ENCODE results near the gene MRAS. TPM values are rescaled to one million over a fixed set of nuclear protein-coding genes. Genes with fewer than 3 reads are reported as not detected.
"Not testable (repeated sequence)": the region's sequence is repeated elsewhere in the genome, so short reads cannot be mapped to it uniquely, and the experiment has no call there.

The MRAS gene
- total RNA-seq, 2 experiments from 2014 or later, result 0.10 to 0.19 TPM

- intact Hi-C loops (cut with micrococcal nuclease), result no loop called here
- no peaks in the 10 kb centered on the region for H3K9me3 Mint-ChIP-seq
- POLR2A ChIA-PET, result no interaction called here
- H3K27ac Mint-ChIP-seq, result no peak overlapping the region
- no peak overlapping the region for H3K4me3 Mint-ChIP-seq
- CTCF ChIA-PET, result no interaction called here
- H3K27me3 Mint-ChIP-seq, result peaks cover 1% of the 10 kb centered on the region
- DNase-seq, result no peak
- H3K36me3 Mint-ChIP-seq, result no peaks in the 10 kb centered on the region
- no peaks in the 10 kb centered on the region for H3K4me1 Mint-ChIP-seq (ENCODE audit: low read depth)
Measured at GRCh38 chr3:138448631-138449030, 100.3 kb downstream of the MRAS start.

DNA sequence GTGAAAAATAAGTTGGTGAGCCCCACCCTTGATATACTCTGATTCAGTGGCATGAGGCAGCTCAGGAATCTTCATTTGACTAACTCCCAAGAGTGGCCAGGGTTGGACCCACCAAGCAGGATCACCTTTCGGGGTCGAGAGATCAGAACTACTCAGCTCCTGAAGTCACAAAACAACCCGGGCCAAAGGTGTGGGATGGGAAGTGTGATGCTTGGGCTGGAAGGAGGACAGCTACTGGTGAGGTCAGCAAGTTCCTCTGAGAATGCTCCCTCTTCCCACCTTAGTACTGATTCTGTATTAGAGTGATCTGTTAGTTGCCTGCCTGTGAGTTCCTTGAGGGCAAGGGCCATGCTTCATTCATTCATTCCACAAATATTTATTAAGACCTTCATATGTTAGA lies 101.1 kb downstream of the MRAS start:
- H3K27ac Mint-ChIP-seq, result no peak overlapping the region
- ChIA-PET POLR2A (no interaction called here), CTCF (interaction anchor here (2.2 kb wide), 1 partner anchor 31 kb away, joined by 9 read pairs; no protein-coding TSS in a partner anchor)
- H3K4me1 Mint-ChIP-seq (ENCODE audit: low read depth), result no peaks in the 10 kb centered on the region
- no peak overlapping the region for H3K4me3 Mint-ChIP-seq
- no peaks in the 10 kb centered on the region for H3K9me3 Mint-ChIP-seq
- H3K36me3 Mint-ChIP-seq, result no peaks in the 10 kb centered on the region
- intact Hi-C loops (cut with micrococcal nuclease), result no loop called here
- peaks cover 1% of the 10 kb centered on the region for H3K27me3 Mint-ChIP-seq
- no peak for DNase-seq

DNA sequence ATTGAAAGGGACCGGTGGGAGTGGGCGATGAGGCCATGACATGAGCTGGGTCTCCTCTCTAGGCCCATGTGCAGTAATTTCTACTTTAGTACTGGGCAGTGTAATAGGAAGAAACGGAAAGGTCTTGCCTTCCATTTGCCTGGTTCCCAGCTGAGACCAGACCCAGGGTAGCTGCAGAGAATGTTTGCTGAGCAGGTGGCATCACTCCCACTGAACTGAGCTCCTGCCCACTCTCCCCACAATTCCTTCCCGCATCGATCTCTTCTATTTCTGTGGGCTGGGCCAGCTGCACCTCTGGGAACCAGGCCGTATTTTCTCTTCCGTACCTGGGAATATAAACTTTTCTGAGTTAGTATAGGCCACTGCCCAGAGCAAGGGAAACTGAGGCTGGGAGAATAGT lies 101.8 kb downstream of the MRAS start:
- ChIA-PET CTCF (interaction anchor here (2.2 kb wide), 1 partner anchor 32 kb away, joined by 9 read pairs; no protein-coding TSS in a partner anchor), POLR2A (no interaction called here)
- Mint-ChIP-seq H3K36me3 (no peaks in the 10 kb centered on the region), H3K9me3 (no peaks in the 10 kb centered on the region), H3K4me1 (ENCODE audit: low read depth) (no peaks in the 10 kb centered on the region), H3K4me3 (no peak overlapping the region), H3K27ac (no peak overlapping the region), H3K27me3 (peaks cover 1% of the 10 kb centered on the region)
- DNase-seq, result no peak
- intact Hi-C loops (cut with micrococcal nuclease), result no loop called here

- H3K27ac Mint-ChIP-seq, result no peak overlapping the region
- no peak for DNase-seq
- peaks cover 1% of the 10 kb centered on the region for H3K27me3 Mint-ChIP-seq
- CTCF ChIA-PET, result interaction anchor here (2.2 kb wide), 1 partner anchor 33 kb away, joined by 9 read pairs; no protein-coding TSS in a partner anchor
- H3K4me3 Mint-ChIP-seq, result no peak overlapping the region
- intact Hi-C loops (cut with micrococcal nuclease), result no loop called here
- H3K9me3 Mint-ChIP-seq, result no peaks in the 10 kb centered on the region
- no peaks in the 10 kb centered on the region for H3K36me3 Mint-ChIP-seq
- POLR2A ChIA-PET, result no interaction called here
- peaks cover 2% of the 10 kb centered on the region for H3K4me1 Mint-ChIP-seq (ENCODE audit: low read depth)
Measured at GRCh38 chr3:138450704-138451424, 102.5 kb downstream of the MRAS start.

GRCh38 chr3:138451595-138452162 lies 103.3 kb downstream of the MRAS start:
- intact Hi-C loops (cut with micrococcal nuclease), result no loop called here
- no peak for DNase-seq
- Mint-ChIP-seq H3K27me3 (peaks cover 1% of the 10 kb centered on the region), H3K36me3 (no peaks in the 10 kb centered on the region), H3K4me1 (ENCODE audit: low read depth) (peaks cover 9% of the 10 kb centered on the region), H3K27ac (no peak overlapping the region), H3K4me3 (no peak overlapping the region), H3K9me3 (no peaks in the 10 kb centered on the region)
- ChIA-PET POLR2A (no interaction called here), CTCF (no interaction called here)

- Mint-ChIP-seq H3K36me3 (no peaks in the 10 kb centered on the region), H3K4me3 (no peak overlapping the region), H3K27ac (no peak overlapping the region), H3K27me3 (peaks cover 1% of the 10 kb centered on the region), H3K4me1 (ENCODE audit: low read depth) (peaks cover 9% of the 10 kb centered on the region), H3K9me3 (no peaks in the 10 kb centered on the region)
- DNase-seq, result no peak
- intact Hi-C loops (cut with micrococcal nuclease), result no loop called here
- POLR2A ChIA-PET, result no interaction called here
- CTCF ChIA-PET, result no interaction called here
Measured at GRCh38 chr3:138452436-138452835, 104.1 kb downstream of the MRAS start.

DNA sequence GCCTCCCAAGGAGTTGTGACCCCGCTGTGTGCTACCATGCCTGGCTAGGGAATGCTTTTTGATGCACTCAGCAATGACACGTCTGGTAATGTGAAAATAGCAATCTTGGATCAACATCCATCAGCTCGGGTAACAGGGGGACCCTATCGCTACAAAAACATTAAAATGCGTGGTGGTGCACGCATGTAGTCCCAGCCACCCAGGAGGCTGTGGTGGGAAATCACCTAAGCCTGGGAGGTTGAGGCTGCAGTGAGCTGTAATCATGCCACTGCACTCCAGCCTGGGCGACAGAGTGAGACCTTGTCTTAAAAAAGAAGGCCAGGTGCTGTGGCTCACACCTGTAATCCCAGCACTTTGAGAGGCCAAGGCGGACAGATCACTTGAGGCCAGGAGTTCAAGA lies 105.6 kb downstream of the MRAS start:
- DNase-seq; H3K4me3 Mint-ChIP-seq; H3K27me3 Mint-ChIP-seq; H3K36me3 Mint-ChIP-seq; POLR2A ChIA-PET; CTCF ChIA-PET; H3K9me3 Mint-ChIP-seq; H3K27ac Mint-ChIP-seq; H3K4me1 Mint-ChIP-seq (ENCODE audit: low read depth); intact Hi-C loops (cut with micrococcal nuclease): not testable (repeated sequence)

Other genes starting within 250 kb of the MRAS start
- gene DZIP1L, start 233.0 kb upstream of the MRAS start, total RNA-seq, result not detected
- gene A4GNT, start 216.2 kb upstream of the MRAS start, total RNA-seq, result not detected
- 10 to 100 TPM; 21.7 to 22.6 TPM for gene DBR1, start 173.7 kb upstream of the MRAS start, total RNA-seq
- gene ARMC8, start 161.3 kb upstream of the MRAS start, total RNA-seq, result 10 to 100 TPM; 37.7 to 39.6 TPM
- under 1 TPM; 0.58 to 0.90 TPM for gene NME9, start 18.7 kb upstream of the MRAS start, total RNA-seq
- under 1 TPM; 0.17 to 0.19 TPM for gene ESYT3, start 86.0 kb downstream of the MRAS start, total RNA-seq
- 1 to 10 TPM; 8.3 to 8.4 TPM for gene CEP70, start 245.7 kb downstream of the MRAS start, total RNA-seq